Trophoblast cell (in vitro differentiated cells and primary cell): ENCODE results near the gene BAMBI.

Experiments
- DNase-seq, 2 donors: peaks; one replicate each; pipeline ENCODE4 v3.0.0-alpha.2; 2016
- H2AFZ ChIP-seq: 2 replicates; pipeline ENCODE4 v1.6.1; 2013; ENCODE audit warnings: low read length, moderate library complexity, mild to moderate bottlenecking; ENCODE audit not compliant: insufficient read depth, poor library complexity
- H2AK5ac ChIP-seq: 2 replicates; pipeline ENCODE4 v1.6.1; 2013; ENCODE audit warnings: mild to moderate bottlenecking, low read length
- H2BK120ac ChIP-seq: 2 replicates; pipeline ENCODE4 v1.6.1; 2013; ENCODE audit warnings: low read length, mild to moderate bottlenecking, moderate library complexity; ENCODE audit not compliant: insufficient read depth, poor library complexity
- H2BK12ac ChIP-seq: 2 replicates; pipeline ENCODE4 v1.6.1; 2013; ENCODE audit warnings: mild to moderate bottlenecking, low read length, moderate library complexity
- H2BK5ac ChIP-seq: 2 replicates; pipeline ENCODE4 v1.6.1; 2013; ENCODE audit warnings: low read length, low read depth, moderate library complexity, mild to moderate bottlenecking; ENCODE audit not compliant: poor library complexity
- H3K14ac ChIP-seq: 2 replicates; pipeline ENCODE4 v1.6.1; 2013; ENCODE audit warnings: mild to moderate bottlenecking, low read length
- H3K18ac ChIP-seq: 2 replicates; pipeline ENCODE4 v1.6.1; 2013; ENCODE audit warnings: mild to moderate bottlenecking, low read length
- H3K23ac ChIP-seq: 2 replicates; pipeline ENCODE4 v1.6.1; 2013; ENCODE audit warnings: low read length
- H3K27ac ChIP-seq: 2 replicates; pipeline ENCODE4 v1.5.1; 2013; ENCODE audit warnings: low read depth, mild to moderate bottlenecking, inconsistent platforms, low read length, moderate library complexity
- H3K27me3 ChIP-seq: 2 replicates; pipeline ENCODE4 v1.6.1; 2013; ENCODE audit warnings: inconsistent platforms, mild to moderate bottlenecking, low read length, moderate library complexity; ENCODE audit not compliant: insufficient read depth
- H3K36me3 ChIP-seq, 2 experiments: 1 replicate in 1 of 2; 2 replicates in 1 of 2; pipeline ENCODE4 v1.6.1; 2013; ENCODE audit warnings: low read length in 2 of 2, mild to moderate bottlenecking in 2 of 2, moderate library complexity in 1 of 2; ENCODE audit not compliant: insufficient read depth in 2 of 2, control insufficient read depth in 1 of 2
- H3K4ac ChIP-seq: 2 replicates; pipeline ENCODE4 v1.6.1; 2013; ENCODE audit warnings: low read depth, mild to moderate bottlenecking, low read length, moderate library complexity
- H3K4me1 ChIP-seq, 2 experiments: 1 replicate in 1 of 2; 2 replicates in 1 of 2; pipeline ENCODE4 v1.6.1; 2013; ENCODE audit warnings: low read length in 2 of 2, mild to moderate bottlenecking in 2 of 2, moderate library complexity in 1 of 2; ENCODE audit not compliant: insufficient read depth in 2 of 2, control insufficient read depth in 1 of 2
- H3K4me2 ChIP-seq: 2 replicates; pipeline ENCODE4 v1.6.1; 2013; ENCODE audit warnings: inconsistent platforms, mild to moderate bottlenecking, low read length, moderate library complexity
- H3K4me3 ChIP-seq: 2 replicates; pipeline ENCODE4 v1.5.1; 2013; ENCODE audit warnings: mild to moderate bottlenecking, low read depth, low read length, inconsistent platforms
- H3K79me1 ChIP-seq: one replicate; pipeline ENCODE4 v1.6.1; 2013; ENCODE audit warnings: low read length
- H3K79me2 ChIP-seq: 2 replicates; pipeline ENCODE4 v1.6.1; 2013; ENCODE audit warnings: low read length, mild to moderate bottlenecking; ENCODE audit not compliant: control insufficient read depth, insufficient read depth, poor library complexity
- H3K9ac ChIP-seq: 2 replicates; pipeline ENCODE4 v1.6.1; 2013; ENCODE audit warnings: mild to moderate bottlenecking, low read length
- H3K9me3 ChIP-seq: 2 replicates; pipeline ENCODE4 v1.6.1; 2013; ENCODE audit warnings: low read depth, mild to moderate bottlenecking, control low read depth, inconsistent platforms, low read length; ENCODE audit not compliant: insufficient read depth
- H4K12ac ChIP-seq: 2 replicates; pipeline ENCODE4 v1.6.1; 2013; ENCODE audit warnings: low read depth, mild to moderate bottlenecking, low read length, moderate library complexity
- H4K8ac ChIP-seq: 2 replicates; pipeline ENCODE4 v1.6.1; 2013; ENCODE audit warnings: low read depth, mild to moderate bottlenecking, low read length, moderate library complexity
- H4K91ac ChIP-seq: one replicate; pipeline ENCODE4 v1.6.1; 2013; ENCODE audit warnings: low read depth, mild to moderate bottlenecking, low read length, moderate library complexity
- WGBS: extraction: QIAGEN DNeasy Blood & Tissue Kit; methylation state at CpG from one replicate; pipeline ENCODE4 v1.1.7; 2013; ENCODE audit warnings: missing lambda C conversion rate; ENCODE audit not compliant: insufficient read length, insufficient coverage; ENCODE audit errors: extremely low coverage; 5-methylcytosine and 5-hydroxymethylcytosine counted together

Gene BAMBI

GRCh38 chr10:28719789-28720436 is 42.6 kb downstream of the BAMBI start:
- Histone ChIP-seq H2BK12ac (no peak overlapping the region), H3K27ac (no peak overlapping the region), H3K23ac (no peak overlapping the region), H3K18ac (no peak overlapping the region), H3K4me1 (peaks cover 9 to 11% of the 10 kb centered on the region in 2 experiments), H3K79me1 (peaks cover 6% of the 10 kb centered on the region), H2BK120ac (no peak overlapping the region), H3K14ac (no peak overlapping the region), H3K79me2 (peaks cover 6% of the 10 kb centered on the region), H3K4ac (no peak overlapping the region), H2BK5ac (no peak overlapping the region), H3K9ac (no peak overlapping the region), H3K4me2 (no peak overlapping the region), H2AFZ (no peak overlapping the region), H3K27me3 (no peaks in the 10 kb centered on the region), H4K12ac (no peak overlapping the region), H4K8ac (no peak overlapping the region), H3K9me3 (no peaks in the 10 kb centered on the region), H4K91ac (no peak overlapping the region), H3K4me3 (no peak overlapping the region), H2AK5ac (no peak overlapping the region), H3K36me3 (no peaks in the 10 kb centered on the region)
- DNase-seq = no peak
- no CpG with 5 or more reads among the region's 8 CpGs for WGBS

- peaks cover 6% of the 10 kb centered on the region for H3K79me1 ChIP-seq
- H3K18ac ChIP-seq = no peak overlapping the region
- H2BK5ac ChIP-seq = no peak overlapping the region
- H2AFZ ChIP-seq = no peak overlapping the region
- H3K9ac ChIP-seq = no peak overlapping the region
- H3K4ac ChIP-seq = no peak overlapping the region
- no peaks in the 10 kb centered on the region for H3K36me3 ChIP-seq
- no peak overlapping the region for H2BK120ac ChIP-seq
- no peak for DNase-seq
- no peak overlapping the region for H3K27ac ChIP-seq
- no peak overlapping the region for H4K8ac ChIP-seq
- H2BK12ac ChIP-seq = peak overlapping the region; percentile 47
- H3K23ac ChIP-seq = no peak overlapping the region
- H4K12ac ChIP-seq = no peak overlapping the region
- WGBS = no CpG with 5 or more reads among the region's 11 CpGs
- H3K79me2 ChIP-seq = peaks cover 6% of the 10 kb centered on the region
- peaks cover 9 to 11% of the 10 kb centered on the region in 2 experiments for H3K4me1 ChIP-seq
- no peak overlapping the region for H4K91ac ChIP-seq
- H3K4me3 ChIP-seq = no peak overlapping the region
- H3K9me3 ChIP-seq = no peaks in the 10 kb centered on the region
- no peak overlapping the region for H2AK5ac ChIP-seq
- no peaks in the 10 kb centered on the region for H3K27me3 ChIP-seq
- no peak overlapping the region for H3K14ac ChIP-seq
- peak overlapping the region; percentile 75 for H3K4me2 ChIP-seq
Measured at GRCh38 chr10:28721318-28721951, 44.1 kb downstream of the BAMBI start.

- H2AK5ac ChIP-seq = no peak overlapping the region
- H3K4me2 ChIP-seq = peak overlapping the region; percentile 75
- peak overlapping the region; percentile 59 for H4K12ac ChIP-seq
- peak overlapping the region; percentile 60 for H3K4me3 ChIP-seq
- peak overlapping the region; percentile 82 for H4K8ac ChIP-seq
- peaks cover 6% of the 10 kb centered on the region for H3K79me2 ChIP-seq
- H3K9ac ChIP-seq = no peak overlapping the region
- no peaks in the 10 kb centered on the region for H3K9me3 ChIP-seq
- peak overlapping the region; percentile 68 for H3K18ac ChIP-seq
- peak overlapping the region; percentile 16 for H3K27ac ChIP-seq
- peak overlapping the region; percentile 67 for H4K91ac ChIP-seq
- H2BK5ac ChIP-seq = peak overlapping the region; percentile 9
- H2BK12ac ChIP-seq = peak overlapping the region; percentile 70
- no peak overlapping the region for H3K23ac ChIP-seq
- no peak overlapping the region for H3K4ac ChIP-seq
- WGBS = no CpG with 5 or more reads among the region's 46 CpGs
- peak overlapping the region; percentile 65 for H3K14ac ChIP-seq
- H3K4me1 ChIP-seq = peaks cover 9 to 11% of the 10 kb centered on the region in 2 experiments
- H3K27me3 ChIP-seq = no peaks in the 10 kb centered on the region
- H3K36me3 ChIP-seq = no peaks in the 10 kb centered on the region
- H2BK120ac ChIP-seq = peak overlapping the region; percentile 52
- peak overlapping the region; percentile 92 for H2AFZ ChIP-seq
- DNase-seq = peak in 1 of 2 donors; percentile 27
- peaks cover 6% of the 10 kb centered on the region for H3K79me1 ChIP-seq
Measured at GRCh38 chr10:28722065-28722803, 44.9 kb downstream of the BAMBI start.

GRCh38 chr10:28728366-28728765 is 51.0 kb downstream of the BAMBI start:
- Histone ChIP-seq H3K79me2 (no peaks in the 10 kb centered on the region), H4K91ac (no peak overlapping the region), H3K4me1 (no peaks in the 10 kb centered on the region), H3K27me3 (no peaks in the 10 kb centered on the region), H2AFZ (no peak overlapping the region), H4K8ac (no peak overlapping the region), H3K4me2 (no peak overlapping the region), H2BK120ac (no peak overlapping the region), H4K12ac (no peak overlapping the region), H3K79me1 (no peaks in the 10 kb centered on the region), H3K4ac (no peak overlapping the region), H3K36me3 (no peaks in the 10 kb centered on the region), H3K9me3 (no peaks in the 10 kb centered on the region), H3K4me3 (no peak overlapping the region), H2AK5ac (no peak overlapping the region), H2BK5ac (no peak overlapping the region), H3K23ac (no peak overlapping the region), H3K18ac (no peak overlapping the region), H3K14ac (no peak overlapping the region), H3K9ac (no peak overlapping the region), H2BK12ac (no peak overlapping the region), H3K27ac (no peak overlapping the region)
- no CpG with 5 or more reads among the region's 1 CpG for WGBS
- no peak for DNase-seq
